Measurements from ENCODE around the gene MORC2.
A peak's percentile ranks its signal among the peaks of the same experiment; 100 is the strongest.

MORC2 gene

DNA sequence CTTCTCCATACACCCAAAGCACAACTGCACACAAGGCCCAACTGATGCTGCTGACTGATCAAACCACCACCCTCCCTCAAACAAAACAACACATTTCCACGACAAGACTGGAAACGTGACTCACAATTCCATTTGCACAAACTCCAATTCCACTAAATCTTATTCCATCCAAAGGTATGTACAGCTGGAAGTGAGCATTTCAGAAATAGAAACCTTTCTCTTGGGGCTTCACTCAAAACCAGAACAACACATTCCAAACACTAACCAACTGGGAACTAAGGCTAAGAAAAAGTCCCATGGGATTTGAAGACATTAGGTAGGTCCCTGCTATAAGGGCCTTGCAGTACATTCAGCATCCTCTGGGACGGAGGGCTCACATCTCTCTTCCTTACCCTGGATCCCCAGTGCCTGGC, 19.6 kb downstream of the MORC2 start:
- no peak for DNase-seq

- DNase-seq: no peak
Measured at GRCh38 chr22:30947816-30948454, 20.6 kb downstream of the MORC2 start.

DNA sequence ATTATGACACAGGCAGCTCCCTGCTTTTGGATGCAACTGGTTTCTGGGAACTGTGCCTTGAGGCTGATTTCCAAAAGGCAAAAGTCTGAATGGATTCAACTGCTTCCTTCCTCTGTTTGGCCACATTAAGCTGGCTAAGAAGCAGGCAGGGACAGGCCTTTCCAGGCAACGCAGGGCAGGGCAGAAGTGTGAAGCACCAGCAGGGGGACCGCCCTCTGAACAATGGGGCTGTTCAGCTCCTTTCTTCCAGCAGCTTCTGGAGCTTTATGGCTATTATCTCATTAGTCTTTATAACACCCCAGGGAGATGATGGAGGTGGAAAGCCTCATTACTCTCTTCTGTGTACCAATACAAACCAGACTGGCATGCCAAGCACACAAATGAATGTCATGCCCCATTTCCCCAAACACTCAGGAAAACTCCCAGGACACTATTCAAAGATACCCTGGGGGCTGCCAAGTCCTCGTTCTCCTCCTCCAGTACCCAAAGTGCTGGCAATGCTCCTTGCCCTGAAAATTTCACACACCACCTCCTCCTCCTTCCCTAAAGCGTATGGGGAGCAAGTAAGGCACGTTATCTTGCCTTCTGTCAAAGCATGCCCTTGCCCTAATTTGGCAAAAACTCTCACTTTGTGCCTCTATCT, 21.3 kb downstream of the MORC2 start:
- DNase-seq: peak; percentile 75

- no peak for DNase-seq
Measured at GRCh38 chr22:30946354-30946753, 22.2 kb downstream of the MORC2 start.

DNA sequence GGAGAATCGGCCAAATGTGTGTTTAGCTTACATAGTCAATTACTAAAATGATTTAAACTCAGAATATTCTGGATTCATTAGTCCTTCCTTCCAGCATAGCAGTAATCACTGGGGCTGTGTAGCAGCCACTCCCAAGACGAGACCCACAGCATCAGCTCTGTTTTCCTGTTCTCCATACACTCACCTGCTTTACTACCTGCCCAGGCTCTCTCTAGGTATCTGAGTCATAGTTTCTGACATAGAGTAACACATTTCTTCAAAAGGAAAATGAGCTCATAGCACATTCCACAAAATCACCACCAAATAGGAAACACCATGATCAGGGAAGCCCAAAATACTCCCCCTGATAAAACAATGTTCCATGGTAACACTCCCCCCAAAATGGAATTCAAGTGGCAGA, 22.9 kb downstream of the MORC2 start:
- DNase-seq: no peak

DNA sequence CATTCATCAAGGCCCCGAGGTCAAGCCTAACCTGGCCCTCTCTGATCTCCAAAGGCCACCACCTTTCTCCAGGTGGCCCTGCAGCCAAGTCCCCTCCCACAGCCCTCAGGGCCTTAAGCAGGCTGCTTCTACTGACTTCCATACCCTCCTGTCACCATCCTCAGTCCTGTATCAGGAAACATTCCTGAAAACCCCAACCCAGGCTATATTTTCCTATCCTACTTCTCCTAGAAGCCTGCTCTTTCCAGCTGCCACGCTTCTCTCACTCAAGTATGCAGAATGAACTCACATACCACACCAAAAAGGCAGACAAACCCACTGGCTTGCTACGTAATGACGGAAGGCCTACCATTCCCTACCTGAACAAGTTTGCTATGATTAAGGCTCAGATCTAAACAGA, 23.6 kb downstream of the MORC2 start:
- DNase-seq: no peak

- no peak for DNase-seq
Measured at GRCh38 chr22:30943368-30943767, 25.2 kb downstream of the MORC2 start.

- DNase-seq: no peak
Measured at GRCh38 chr22:30941363-30941740, 27.2 kb downstream of the MORC2 start.

GRCh38 chr22:30940685-30941362, 27.8 kb downstream of the MORC2 start:
- no peak for DNase-seq

- DNase-seq: no peak
Measured at GRCh38 chr22:30934053-30934452, 34.5 kb downstream of the MORC2 start.

DNA sequence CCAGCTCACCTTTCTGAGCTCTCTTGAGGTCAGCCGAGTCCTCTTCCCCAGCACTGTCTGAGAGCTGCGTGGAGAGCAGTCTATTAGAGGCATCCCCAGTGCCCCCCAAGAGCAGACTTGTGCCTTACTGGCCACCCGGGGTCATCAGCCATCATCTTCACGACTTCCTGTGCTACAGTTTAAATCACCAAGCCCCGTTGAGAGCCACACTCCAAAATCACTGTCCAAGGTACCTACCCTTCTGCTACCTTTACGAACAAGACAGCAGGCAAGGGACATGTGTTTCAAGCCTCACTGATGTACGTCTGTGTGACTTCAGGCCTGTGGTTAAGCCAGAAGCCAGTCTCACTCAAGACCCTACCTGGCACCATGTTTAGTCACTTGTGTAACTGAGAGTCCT, 35.1 kb downstream of the MORC2 start:
- DNase-seq: no peak

DNA sequence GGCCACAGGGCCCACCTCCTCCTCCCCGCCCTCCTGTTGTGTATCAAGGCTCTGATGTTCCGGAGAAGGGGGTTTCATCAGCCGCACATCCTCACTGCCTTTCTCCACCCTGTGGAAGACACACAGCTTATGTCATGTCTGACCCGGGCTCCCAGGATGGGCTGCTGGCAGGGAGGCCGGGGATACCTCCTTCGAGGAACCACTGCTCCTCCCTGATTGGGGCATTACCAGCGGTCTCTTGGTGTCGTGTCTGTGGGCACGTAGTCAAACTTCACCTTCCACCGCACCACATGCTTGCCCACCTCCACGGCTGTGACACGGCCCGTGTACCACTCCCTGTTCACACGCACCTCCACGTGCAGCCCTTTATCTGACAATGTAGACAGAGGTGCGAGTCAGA, 35.9 kb downstream of the MORC2 start:
- no peak for DNase-seq

DNA sequence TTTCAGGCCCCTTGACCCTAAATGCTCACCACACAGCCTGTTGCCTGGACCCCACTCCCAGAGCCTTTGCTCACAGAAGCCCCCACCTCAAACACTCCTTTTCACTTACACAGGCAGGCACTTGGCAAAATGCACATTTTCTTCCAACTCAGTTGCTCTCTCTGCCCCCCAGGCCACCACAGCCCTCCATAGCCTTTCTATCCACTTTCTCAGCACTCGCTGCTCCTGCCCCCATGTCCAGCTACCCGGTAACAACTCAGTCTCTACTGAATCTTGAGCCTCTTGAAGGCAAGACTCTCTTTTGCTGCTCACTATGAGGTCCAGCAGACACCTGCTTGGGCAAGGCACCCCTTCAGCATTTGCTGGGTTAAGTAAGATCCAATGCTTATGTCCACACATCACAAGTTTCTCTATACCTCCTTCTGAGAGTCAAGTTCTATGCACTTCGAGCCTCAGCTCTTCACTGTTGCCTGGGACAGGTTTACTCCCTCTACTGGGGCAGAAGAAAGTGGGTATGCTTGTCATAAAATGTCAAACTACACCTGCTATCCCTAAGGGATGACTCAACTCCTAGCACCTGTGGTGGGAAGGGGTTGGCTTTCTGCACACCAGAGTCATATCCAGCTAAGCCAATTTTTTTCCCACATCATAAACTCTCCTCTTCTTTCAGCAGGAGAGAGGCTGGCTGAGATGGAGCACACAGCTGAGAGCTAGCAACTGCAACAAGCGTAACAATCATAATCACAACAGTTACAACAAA, 36.9 kb downstream of the MORC2 start:
- DNase-seq: no peak

DNA sequence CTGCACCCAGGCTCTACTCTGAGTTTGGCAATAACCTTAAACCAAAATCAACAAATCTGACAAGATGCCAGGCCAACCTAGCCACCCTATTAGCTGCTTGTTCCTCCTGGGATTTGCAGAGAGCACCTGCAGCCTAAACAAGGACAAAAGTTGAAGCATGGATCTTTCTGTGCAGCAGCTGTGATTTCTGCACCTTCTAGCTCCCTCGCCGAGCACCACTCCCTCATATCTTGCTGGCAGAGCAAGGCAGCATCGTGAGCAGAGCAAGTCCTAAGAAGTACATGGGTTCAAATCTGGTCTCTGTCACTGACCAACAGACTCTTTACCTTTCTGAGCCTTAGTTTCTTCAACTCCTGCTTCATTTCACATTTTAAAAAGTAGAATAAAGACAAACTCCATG, 38.3 kb downstream of the MORC2 start:
- peak; percentile 17 for DNase-seq

- peak; percentile 34 for DNase-seq
Measured at GRCh38 chr22:30928401-30928800, 40.2 kb downstream of the MORC2 start.

DNA sequence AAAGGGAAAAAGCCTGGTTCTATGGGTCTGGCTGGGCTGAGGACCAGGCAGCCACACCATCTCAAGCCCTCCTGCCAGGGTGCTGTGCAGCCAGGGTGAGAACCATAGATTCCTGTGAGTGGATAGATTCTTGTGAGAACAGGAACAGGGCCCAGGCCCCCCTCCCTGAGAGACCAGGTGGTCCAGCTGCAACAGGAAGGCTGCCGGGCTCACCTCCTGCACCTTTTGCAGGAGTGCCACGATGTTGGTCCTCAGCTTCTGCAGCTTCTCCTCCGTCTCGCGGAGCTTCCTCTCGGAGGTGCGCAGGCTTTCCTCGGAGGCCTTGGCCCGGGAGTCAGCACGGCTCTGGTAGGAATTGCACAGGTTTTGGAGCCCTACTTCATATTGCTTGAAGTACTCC, 40.8 kb downstream of the MORC2 start:
- peak; percentile 35 for DNase-seq

DNA sequence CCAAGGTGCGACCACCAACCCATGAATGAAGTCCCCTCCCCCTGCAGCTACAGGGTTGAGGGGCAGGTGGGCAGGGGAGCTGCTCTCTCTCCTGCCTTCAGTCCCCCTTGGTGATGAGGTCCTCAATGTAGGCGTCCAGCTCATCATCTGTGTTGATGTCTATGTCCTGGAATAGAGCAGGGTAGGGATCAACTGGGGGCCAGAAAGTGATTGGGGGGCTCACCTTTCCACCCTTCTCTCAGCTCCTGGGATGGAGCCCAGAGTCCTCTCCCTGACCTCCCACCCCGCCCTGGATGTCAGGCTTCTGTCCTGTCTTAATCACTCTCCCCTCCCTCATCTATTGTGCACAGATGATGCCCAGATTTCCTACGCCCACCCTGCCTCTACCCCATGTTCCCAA, 41.9 kb downstream of the MORC2 start:
- DNase-seq: peak; percentile 10

DNA sequence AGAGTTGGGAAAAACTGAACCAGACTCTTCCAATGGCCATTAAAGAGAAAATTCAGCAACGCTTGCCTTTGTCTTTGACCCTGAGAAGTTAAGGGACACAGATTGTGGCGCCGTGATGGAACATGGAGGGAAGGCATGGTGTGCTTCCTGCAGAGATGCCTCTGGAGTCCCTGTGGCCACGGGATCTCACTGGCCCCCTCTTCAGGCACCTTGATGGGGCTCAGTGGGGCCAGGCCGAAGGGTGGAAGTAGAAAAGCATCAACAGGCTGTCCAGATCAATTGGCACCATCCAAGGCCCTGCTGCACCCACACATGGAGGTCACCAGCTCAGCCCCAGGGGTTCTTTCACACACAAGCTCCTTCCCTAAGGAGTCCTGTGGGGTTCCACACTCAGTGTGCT, 42.9 kb downstream of the MORC2 start:
- no peak for DNase-seq

- peak; percentile 45 for DNase-seq
Measured at GRCh38 chr22:30923168-30923900, 45.2 kb downstream of the MORC2 start.

GRCh38 chr22:30922151-30922611, 46.4 kb downstream of the MORC2 start:
- DNase-seq: peak; percentile 50

DNA sequence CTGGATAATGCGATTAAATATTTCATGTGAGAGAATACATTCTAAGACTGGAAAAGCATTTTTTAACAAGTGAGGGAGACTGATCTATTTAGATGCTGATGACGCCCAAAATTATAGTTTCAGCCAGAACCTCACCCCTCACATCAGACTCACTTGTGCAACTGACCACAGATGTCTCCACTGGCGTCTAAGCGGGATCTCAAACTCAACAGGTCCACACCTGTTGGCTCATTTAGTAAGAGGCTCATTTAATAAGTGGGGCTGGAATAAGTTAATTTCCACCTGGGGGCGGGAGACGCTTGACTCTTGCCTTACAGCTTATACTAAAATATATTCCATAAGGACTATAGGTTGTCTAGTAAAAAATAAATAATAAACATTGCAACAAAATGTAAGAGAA, 47.5 kb downstream of the MORC2 start:
- DNase-seq: no peak

DNA sequence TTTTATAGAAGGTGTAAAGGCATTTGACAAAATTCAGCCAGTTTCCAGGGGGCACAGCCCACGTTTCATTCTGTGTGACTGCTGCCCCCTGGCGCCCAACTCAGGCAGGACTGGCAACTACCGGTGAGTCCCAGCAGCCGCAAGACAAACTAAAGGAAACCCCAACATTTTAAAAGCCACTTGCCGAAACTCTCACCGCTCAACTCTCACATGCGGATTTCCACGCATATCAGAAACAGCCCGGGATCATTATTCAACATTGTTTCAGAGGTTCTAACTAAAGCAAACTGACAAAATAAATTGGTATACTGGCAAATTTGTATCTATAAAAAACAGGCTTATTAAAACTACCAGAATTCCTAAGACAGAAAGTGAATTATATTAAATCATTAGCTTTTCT, 48.2 kb downstream of the MORC2 start:
- DNase-seq: peak; percentile 80

GRCh38 chr22:30919973-30920372, 48.6 kb downstream of the MORC2 start:
- DNase-seq: no peak
